HG02884 (cell line): Measurements from ENCODE around the gene INVS.
"Not testable (repeated sequence)": the region's sequence is repeated elsewhere in the genome, so short reads cannot be mapped to it uniquely, and the experiment has no call there.

Experiments
- ATAC-seq: cut with Tn5 transposase; IDR thresholded peaks from one replicate; pipeline ENCODE4 v1.9.1; 2021; ENCODE audit warnings: mild to moderate bottlenecking, moderate library complexity; ENCODE audit not compliant: unreplicated experiment

The INVS gene

GRCh38 chr9:100083448-100084127 is 15.5 kb upstream of the INVS start:
- peak; percentile 46 for ATAC-seq

GRCh38 chr9:100084128-100084453 is 15.0 kb upstream of the INVS start:
- peak; percentile 40 for ATAC-seq

- ATAC-seq = peak; percentile 80
Measured at GRCh38 chr9:100084734-100085133, 14.3 kb upstream of the INVS start.

GRCh38 chr9:100086097-100086635 is 12.9 kb upstream of the INVS start:
- no peak for ATAC-seq

DNA sequence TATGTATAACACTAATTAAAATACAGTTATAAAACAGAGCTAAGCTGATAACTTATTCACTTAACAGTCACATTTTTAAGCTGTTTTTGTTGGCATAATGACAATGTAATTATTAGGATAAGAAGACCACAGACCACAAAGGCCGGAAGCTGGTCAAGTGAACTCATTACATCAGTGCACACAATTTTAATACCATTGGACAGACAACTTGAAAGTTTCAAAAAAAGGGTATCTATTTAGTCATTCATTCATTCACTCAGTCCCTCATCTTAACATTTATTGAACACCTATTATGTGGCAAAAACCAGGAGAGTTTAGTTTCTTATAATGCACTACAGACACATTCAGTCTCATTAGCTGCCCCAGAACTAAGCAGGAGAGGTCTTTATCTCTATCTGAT is 11.8 kb upstream of the INVS start:
- no peak for ATAC-seq

DNA sequence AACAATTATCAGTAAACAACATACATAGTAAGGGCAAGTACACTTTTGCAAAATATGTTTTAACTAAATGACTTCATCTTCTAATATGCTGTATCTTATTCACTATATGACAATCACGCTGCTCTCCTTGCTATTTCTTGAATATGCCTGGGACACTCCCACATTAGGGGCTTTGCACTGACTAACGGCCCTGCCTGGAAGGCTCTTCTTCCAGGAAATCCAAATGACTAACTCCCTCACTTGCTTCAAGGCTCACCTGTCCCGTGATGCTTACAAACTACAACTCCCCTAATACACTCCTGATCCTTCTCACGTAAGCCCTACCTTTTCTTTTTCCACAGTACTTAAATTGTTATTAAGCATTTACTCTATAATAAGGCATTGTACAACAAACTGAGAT is 10.8 kb upstream of the INVS start:
- ATAC-seq = no peak

- ATAC-seq = no peak
Measured at GRCh38 chr9:100090880-100091279, 8.2 kb upstream of the INVS start.

GRCh38 chr9:100091650-100092049 is 7.4 kb upstream of the INVS start:
- no peak for ATAC-seq

GRCh38 chr9:100092066-100092465 is 7.0 kb upstream of the INVS start:
- no peak for ATAC-seq

DNA sequence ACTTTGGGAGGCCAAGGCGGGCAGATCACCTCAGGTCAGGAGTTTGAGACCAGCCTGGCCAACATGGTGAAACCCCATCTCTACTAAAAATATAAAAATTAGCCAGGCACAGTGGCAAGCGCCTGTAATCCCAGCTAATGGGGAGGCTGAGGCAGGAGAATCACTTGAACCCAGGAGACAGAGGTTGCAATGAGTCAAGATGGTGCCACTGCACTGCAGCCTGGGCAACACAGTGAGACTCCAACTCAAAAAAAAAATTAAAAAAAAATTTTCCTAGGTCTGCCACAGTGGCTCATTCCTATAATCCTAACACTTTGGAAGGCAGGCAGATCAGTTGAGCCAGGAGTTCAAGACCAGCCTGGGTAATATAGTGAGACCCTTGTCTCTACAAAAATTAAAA is 4.6 kb upstream of the INVS start:
- not testable (repeated sequence) for ATAC-seq

DNA sequence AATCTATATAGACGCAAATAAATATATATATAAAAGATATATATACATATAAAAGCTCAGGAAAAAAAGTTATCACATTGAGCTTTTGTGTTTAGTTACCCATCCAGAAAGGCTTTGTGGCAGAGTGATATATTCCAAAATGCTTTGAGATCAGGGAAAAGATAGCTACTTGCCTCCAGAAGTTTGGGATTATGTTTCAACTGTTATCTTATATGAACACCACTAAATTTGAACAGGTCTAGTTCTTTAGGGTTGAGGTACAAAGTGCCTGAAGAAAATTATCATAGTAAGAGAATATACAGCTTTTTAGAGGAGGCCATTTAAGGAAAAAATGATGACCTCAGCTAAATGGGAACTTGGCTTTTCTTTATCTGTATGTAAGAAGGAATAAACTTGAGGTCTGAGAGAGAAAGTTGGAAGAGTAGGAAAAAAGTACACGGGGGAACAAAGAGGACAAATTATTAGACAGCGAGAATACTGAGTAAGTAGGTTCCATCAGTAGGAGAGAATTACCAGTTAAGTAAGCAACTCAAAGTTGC is 2.6 kb upstream of the INVS start:
- no peak for ATAC-seq

DNA sequence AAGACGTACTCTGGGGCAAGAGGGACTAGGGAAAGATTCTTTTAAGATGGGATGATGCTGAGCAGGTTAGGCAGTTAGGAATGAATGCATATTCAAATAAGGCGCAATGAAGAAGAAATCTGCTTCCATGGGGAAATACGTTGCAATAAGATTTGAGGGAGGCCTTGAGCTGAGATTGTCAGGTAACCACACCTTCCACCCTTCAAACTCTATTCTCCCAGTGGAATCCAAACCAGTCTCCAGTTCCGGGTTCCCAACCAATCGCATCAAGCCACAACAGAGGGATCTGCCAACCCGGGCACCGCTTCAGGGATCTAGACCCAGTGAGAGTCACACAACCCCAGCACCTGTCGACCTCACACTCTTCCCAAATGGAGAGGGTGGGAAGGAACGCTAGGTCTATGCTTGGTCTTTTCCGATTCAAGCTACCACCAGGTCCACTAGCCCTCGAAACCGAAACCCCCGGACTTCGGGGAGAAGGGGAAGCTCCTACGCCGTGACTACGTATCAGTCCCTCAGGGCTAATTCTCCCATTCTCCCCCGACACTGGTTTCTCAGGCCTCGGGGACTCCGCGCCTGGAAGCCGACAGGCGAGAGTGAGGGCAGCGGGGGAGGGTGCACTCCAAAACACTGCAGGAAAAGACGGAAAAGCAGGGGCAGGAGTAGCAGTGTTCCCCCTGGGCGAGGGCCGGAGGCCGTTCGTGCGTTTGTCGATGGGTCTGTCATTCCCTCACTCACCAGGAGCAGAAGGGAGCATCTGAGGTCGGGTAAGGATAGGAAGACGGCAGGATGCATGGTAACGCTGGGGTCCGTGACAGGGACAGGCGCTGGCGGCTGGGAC is 777 bp upstream of the INVS start:
- ATAC-seq = peak; percentile 11

DNA sequence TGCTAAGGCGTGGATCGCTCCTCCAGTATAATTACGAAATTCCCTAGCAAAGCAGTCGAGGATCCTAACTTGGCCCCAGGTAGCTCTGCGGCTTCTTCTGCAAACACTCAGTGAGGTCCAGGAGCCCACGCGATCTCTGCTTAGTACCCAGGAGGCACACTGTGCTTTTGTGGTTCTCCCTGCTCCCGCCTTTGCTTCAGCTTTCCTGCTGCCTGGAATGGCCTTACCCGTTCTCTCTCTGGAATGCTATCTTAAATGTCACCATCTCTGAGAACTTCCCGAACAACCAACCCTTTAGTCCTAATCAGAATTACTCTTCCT is 639 bp downstream of the INVS start:
- no peak for ATAC-seq

DNA sequence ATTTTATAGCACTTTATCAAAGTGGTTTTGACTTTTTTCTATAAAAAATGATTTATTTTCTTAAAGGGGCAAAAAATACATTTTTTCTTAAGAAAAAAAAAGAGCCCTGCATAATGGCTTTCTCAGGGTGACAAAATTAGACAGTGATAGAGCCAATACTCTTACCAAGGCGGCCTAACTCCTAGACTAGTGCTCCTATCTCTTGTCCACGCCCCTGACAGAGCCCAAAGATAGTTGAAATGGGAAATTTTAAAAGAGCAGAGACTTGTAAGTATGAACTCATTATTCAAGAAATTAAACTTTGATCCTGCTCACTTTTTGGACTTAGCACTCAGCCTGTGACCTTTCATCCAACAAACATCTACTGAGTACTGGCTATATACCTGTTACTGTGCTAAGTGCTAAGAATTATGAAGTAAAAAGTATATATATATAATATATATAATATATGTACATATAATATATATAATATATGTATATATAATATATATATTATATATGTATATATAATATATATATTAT is 1.2 kb downstream of the INVS start:
- no peak for ATAC-seq

DNA sequence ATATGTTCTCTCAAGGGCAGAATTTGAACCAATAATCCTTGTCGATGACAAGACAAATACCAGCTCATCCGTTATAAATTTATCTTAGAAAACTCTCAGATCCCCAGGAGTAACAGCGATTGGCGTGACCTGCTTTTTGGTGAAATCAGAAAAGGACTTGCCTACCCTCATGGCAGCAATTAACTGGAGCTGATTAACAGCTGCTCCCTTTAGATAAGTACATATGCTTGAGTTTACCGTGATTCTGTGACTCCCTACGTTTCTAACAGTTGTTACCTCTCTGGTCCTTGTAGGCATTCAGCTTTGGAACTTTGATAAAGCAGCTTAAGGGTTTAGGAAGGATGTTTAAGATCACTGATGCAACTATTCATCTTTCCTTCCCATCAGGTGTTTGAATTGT is 2.6 kb downstream of the INVS start:
- ATAC-seq = no peak

DNA sequence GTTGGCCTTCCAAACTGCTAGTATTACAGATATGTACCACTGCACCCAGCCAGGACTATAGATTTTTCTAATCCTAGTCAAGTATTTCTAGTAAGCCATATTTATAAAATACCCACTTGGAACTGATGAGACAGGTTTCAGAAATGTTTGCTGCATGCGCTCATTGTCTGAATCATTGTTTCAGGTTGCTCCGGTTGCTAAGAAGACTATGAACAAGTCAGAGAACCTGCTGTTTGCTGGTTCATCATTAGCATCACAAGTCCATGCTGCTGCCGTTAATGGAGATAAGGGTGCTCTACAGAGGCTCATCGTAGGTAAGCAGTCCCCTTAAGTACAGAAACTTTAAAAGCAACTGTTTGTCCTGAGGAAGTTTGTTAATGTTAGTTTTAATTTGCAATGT is 5.3 kb downstream of the INVS start:
- ATAC-seq = no peak

DNA sequence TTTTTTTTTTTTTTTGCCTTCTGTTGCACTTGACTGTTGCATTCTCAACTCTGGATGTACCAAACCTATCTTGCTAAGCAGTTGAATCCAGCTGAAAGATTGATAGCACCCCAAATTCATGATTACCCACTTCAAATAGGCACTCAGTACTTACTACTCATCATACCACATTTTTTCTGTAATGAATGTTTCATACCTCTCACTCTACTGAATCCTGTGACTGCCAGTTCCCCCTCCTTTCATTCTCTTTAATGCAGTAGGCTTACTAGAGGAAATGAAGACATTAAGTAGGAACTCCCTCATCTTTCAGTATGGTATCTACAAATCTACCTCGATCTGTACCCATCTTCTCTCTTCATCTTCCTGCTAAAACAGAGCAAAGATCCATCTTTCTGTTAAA is 6.8 kb downstream of the INVS start:
- ATAC-seq = no peak

DNA sequence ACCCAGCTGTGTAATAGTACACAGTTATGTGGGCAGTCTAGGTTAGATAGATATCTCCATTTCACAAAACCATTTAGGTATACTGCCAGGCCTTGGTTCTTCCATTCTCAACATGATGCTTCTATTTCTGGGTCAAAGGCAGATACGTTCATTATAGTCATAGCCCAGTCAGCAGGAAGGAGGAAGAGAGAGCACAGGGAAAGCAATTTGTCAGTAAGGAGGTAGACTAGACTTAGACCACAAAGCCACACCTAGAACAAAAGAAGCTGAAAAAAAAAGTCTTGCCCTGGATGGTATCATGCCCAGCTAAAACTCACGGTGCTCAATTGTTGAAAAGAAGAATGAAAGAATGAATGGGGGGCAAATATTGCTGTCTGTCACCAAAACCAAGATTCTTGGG is 7.6 kb downstream of the INVS start:
- no peak for ATAC-seq

DNA sequence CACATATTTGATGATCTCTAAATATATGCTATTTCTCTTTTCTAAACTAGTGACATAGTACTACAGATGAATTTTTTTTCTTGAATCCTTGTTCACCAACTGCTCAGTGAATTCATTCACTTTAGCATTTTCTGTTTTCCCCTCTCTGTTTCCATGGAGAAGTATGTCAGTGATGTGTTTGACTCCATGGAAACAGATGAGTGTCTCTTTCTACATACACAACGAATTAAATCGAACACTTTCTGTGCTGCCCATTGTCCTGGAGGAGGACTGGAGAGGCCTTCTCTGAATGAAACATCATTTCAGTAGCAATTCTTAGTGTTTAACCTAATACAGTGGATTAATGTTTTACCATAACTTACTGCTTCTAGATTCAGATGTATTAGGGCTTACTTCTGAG is 9.5 kb downstream of the INVS start:
- ATAC-seq = no peak

DNA sequence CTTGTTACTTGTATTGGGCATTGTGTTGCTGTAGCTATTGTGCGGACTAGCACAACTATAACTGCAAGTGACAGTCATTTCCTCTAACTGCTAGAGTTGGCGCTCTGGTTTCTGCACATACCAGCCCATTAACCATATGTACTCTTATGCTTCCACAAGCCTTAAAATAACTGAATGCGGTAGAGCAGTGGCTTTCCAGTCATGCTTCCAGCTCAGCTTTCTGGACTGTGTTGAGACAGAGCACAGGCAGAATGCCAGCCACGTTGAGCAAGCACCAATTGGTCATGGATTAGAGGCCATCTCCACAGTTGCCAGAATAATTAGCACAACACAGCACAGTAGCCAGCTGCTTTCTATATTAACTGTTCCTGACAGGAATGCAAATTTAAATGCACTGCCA is 12.2 kb downstream of the INVS start:
- no peak for ATAC-seq

DNA sequence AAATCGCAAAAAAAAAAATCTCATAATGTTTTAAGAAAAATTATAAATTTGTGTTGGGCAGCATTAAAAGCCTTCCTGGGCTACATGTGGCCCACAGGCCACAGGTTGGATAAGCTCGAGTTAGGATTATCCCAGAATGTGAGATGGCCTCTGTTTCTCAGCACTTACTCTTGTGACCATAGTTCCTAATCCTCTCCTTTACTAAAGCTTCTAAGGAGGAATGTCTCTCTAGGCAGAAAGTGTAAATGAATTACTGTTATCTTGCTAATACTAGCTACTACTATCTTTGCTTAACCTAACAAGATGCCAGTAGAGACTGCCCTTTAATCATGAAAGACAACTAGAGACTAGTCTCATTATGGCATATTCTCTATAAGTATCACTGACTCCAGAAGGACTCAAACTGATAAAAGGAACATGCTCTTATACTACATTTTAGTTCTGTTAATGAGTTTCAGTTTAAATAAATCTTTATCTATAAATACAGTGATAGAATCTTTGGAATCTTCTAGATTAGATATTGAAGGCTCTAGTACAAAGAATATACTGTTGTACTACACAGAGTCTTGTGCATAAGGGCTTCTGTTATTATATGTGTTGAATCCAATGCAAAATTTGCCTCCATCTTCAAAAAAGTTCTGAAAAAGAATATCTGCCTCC is 13.8 kb downstream of the INVS start:
- no peak for ATAC-seq

- no peak for ATAC-seq
Measured at GRCh38 chr9:100117316-100117715, 18.3 kb downstream of the INVS start.
